Dermis blood vessel endothelial cell (primary cell): Measurements from ENCODE around the gene NBEA. TPM values are rescaled to one million over a fixed set of nuclear protein-coding genes. Genes with fewer than 3 reads are reported as not detected.
A peak's percentile ranks its signal among the peaks of the same experiment; 100 is the strongest.
"Not testable (repeated sequence)": the region's sequence is repeated elsewhere in the genome, so short reads cannot be mapped to it uniquely, and the experiment has no call there.

Experiments
- DNase-seq: peaks from one replicate; pipeline ENCODE4 v3.0.0; 2010
- total RNA-seq: library from RNA; depleted of rRNA; stranded (reverse); fragments of >200 nt; gene quantifications from 2 replicates; pipeline ENCODE4 v1.2.3, GENCODE V29; 2014

Gene NBEA
- total RNA-seq, 1 donor from 2014 or later: 3.6 TPM

DNA sequence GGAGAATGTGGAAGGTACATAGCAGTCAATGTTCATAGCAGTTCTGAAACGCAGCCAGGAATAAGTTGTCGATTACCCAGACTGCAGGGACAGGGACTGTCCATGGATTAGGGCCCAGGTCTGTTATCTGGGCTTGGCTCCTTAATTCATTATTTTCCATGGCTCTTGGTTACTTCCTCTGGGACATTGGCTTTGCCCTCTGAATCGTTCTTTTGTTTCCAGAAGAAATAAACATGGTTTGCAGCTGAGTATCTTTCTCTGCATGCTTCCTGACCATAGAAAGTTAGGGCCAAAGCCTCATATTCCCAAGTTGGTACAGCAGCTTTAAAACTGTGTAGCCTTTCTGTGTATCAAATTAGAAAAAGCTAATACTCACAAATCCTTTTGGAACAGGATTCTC is 656.2 kb downstream of the NBEA start:
- DNase-seq: no peak

GRCh38 chr13:35598790-35599369 is 656.8 kb downstream of the NBEA start:
- no peak for DNase-seq

DNA sequence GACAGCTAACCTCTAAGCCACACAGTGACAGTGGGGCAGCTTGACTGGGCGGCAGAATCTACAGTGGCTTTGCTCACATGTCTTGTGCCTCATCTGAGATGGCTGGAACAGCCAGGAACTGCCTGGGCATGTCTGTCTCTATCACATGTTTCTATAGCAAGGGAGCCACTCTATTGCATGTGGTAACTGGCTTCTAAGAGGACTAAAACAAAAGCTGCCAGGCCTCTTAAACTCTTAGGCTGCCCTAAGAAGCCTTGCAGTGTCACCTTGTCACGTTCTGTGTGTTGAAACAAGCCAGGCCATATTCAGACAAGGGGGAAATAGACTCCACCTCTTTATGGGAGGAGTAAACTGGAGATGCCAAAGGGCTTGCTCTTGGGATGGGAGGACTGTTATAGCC is 657.3 kb downstream of the NBEA start:
- DNase-seq: no peak

GRCh38 chr13:35600137-35600536 is 658.1 kb downstream of the NBEA start:
- DNase-seq: no peak

GRCh38 chr13:35603593-35604285 is 661.7 kb downstream of the NBEA start:
- DNase-seq: no peak

GRCh38 chr13:35614666-35615065 is 672.6 kb downstream of the NBEA start:
- no peak for DNase-seq

DNA sequence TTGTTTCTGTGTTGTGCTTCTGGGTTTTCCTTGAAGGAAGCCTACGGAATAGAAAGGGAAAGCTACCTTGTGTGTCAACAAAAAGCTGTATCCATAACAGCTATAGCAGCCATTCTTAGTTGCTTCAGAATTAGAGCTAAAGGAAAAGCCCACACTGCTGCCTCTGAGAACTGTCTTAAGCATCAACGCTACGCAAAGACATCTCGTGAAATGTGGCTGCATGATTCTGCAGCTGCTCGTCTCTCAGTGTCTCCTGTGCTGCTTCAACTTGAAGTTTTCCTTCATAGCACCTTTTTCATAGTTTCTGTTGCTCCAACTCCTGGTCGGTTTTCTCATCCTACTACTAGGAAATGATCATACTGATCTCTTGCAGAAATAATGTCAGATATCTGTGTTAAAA is 675.4 kb downstream of the NBEA start:
- DNase-seq: no peak

GRCh38 chr13:35618565-35619083 is 676.6 kb downstream of the NBEA start:
- no peak for DNase-seq

DNA sequence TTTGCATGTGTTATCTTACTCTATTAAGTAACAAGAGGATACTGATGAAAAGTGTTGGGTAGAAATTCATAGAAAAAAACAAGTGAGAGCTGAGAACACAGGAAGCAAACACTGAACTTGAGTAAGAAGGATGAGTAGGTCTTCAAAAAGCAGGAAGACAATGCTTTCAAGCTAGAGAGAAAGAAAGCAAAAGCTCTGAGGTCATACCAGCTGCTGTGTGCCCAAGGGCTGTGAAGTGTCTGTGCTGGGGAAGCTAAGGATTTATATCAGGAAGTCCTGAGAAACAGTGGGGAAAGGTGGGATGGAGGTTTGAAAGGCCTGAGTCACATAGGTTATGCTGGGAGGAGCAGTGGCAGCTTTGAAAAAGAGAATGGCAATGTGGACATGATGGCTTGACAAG is 679.9 kb downstream of the NBEA start:
- DNase-seq: no peak

GRCh38 chr13:35629026-35629425 is 687.0 kb downstream of the NBEA start:
- DNase-seq: no peak

GRCh38 chr13:35630551-35631275 is 688.6 kb downstream of the NBEA start:
- DNase-seq: peak; percentile 66

- DNase-seq: no peak
Observed at GRCh38 chr13:35631666-35632065, 689.6 kb downstream of the NBEA start.

DNA sequence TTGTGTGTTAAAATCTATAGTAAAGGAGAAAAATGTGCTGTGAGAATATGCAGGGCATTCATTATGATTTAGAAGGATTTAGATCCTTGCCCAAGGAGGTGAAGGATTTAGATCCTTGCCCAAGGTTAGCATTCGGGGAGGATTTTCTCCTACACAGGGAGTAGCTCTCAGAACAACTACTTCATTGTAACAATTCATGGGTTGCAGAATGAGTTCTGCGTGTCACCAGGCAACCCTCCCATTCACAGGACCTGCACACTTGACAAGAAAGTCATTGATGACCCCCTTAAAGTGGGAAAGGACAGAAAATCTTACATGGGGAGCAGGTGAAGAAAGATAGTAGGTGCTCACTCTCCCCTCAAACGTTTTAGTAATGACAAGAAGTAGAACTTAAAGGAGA is 701.6 kb downstream of the NBEA start:
- no peak for DNase-seq

DNA sequence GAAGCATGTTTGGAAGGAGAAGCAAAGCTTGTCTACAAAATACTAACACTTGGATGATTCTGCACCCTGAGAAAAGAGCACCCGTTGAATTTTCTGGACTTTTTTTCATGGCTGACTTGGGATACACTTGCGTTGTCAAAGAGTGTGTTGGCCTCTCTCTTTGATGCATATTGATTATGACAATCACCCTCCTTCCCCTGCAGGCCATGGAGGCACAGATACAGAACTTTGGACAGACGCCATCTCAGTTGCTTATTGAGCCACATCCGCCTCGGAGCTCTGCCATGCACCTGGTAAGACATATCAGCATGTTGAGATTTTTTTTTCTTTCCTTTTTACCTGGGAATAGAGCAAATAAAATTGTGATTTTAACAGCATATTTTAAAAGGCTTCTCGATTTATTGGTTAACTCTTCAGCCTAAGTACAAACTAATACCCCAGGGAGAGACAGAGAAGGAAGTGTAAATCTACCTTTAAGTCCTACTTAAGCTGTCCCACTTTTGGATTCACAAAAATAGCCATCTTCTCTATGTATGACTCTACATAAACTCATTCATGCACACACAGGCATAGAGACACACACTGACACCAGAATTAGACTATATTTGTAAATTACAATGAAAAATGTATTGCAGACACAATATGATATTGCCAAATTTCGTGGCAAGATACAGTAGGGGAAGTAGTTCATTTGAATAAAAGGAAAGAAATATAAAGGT is 704.1 kb downstream of the NBEA start:
- DNase-seq: no peak

- DNase-seq: no peak
Observed at GRCh38 chr13:35648201-35648600, 706.1 kb downstream of the NBEA start.

- no peak for DNase-seq
Observed at GRCh38 chr13:35649162-35649561, 707.1 kb downstream of the NBEA start.

- DNase-seq: no peak
Observed at GRCh38 chr13:35659796-35660195, 717.7 kb downstream of the NBEA start.

- no peak for DNase-seq
Observed at GRCh38 chr13:35664747-35665146, 722.7 kb downstream of the NBEA start.

- no peak for DNase-seq
Observed at GRCh38 chr13:35669321-35669720, 727.3 kb downstream of the NBEA start.

DNA sequence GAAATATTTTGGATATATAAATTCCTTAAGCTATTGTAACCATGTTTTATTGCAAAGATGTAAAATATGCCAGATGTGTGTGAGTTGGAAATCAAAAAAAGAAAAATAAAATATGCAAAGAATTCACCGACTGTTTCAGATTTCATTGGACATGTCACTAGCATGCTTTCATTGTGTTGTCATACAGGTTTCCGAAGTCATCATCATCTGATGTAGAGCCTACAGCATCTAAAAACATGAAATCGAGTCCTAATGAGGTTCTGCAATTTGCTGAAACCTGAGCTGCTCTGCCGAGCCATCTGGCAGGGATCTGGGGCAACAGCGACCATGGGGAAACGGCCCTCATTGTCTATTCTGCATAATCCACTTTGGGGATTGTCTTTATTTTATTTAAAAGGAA is 730.5 kb downstream of the NBEA start:
- DNase-seq: no peak

- DNase-seq: no peak
Observed at GRCh38 chr13:35675651-35676050, 733.6 kb downstream of the NBEA start.

DNA sequence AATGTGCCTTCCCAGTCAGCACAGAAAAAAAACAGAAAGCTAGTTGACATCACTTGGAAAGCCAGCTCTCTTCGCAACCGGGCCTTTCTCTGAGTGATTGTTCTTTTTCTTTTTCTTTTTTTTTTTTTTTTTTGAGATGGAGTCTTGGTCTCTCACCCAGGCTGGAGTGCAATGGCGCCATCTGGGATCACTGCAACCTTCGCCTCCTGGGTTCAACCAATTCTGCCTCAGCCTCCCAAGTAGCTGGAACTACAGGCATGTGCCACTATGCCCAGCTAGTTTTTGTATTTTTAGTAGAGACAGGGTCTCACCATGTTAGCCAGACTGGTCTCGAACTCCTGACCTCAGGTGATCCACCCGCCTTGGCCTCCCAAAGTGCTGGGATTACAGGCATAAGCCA is 735.8 kb downstream of the NBEA start:
- DNase-seq: not testable (repeated sequence)

DNA sequence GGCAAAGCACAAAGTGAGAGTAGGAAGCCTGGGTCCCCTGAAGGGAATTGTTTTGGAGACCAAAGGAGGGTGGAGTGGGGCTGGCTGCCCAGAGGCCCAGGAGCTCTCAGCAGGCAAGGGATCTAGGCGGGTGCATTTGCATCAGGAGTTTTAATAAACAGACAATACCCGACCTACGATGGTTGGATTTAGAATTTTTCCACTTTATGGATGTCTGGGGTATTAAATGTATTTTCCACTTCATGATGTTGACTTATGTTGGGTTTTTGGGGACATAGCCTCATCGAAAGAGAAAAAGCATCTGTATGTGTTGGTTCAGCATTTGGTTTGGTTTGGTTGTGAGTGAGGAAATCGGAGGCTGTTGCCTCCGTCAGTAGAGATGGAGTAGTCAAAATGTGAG is 739.6 kb downstream of the NBEA start:
- no peak for DNase-seq
